ENCODE results near the gene MSRB3. TPM values are rescaled to one million over a fixed set of nuclear protein-coding genes. Genes with fewer than 3 reads are reported as not detected.

The MSRB3 gene
- total and polyA plus RNA-seq, 2 of the 8 experiments (the other 6 are each of a cell fraction or from before 2014, with no cell fraction given) = 0.32 to 1.2 TPM

- no peak overlapping the region for H3K14ac ChIP-seq (ENCODE audit: insufficient read length)
- no peak overlapping the region for H4K5ac ChIP-seq (ENCODE audit: insufficient read length, low read depth, low read length)
- H4K91ac ChIP-seq (replicated peaks; ENCODE audit: insufficient read length, low read length) = no peak overlapping the region
- H2BK120ac ChIP-seq (replicated peaks; ENCODE audit: low read depth, low read length) = no peak overlapping the region
- no peaks in the 10 kb centered on the region for H3K9me3 ChIP-seq (ENCODE audit: insufficient read depth in 2 of 2, low read depth in 1 of 2, low read length in 1 of 2)
- H3K79me1 ChIP-seq (ENCODE audit: low read depth, low read length) = no peaks in the 10 kb centered on the region
- no peak overlapping the region for H3K4ac ChIP-seq (replicated peaks; ENCODE audit: insufficient read length, low read depth, low read length)
- no peaks in the 10 kb centered on the region for H3K79me2 ChIP-seq (ENCODE audit: control insufficient read depth in 1 of 2, insufficient read depth in 2 of 2, low read length in 2 of 2)
- H2BK12ac ChIP-seq (ENCODE audit: low read depth, low read length) = no peak overlapping the region
- no peaks in the 10 kb centered on the region for H3K27me3 ChIP-seq (replicated peaks in 1 of 4; ENCODE audit: control insufficient read depth in 3 of 4, extremely low read depth in 1 of 4, insufficient read depth in 3 of 4, low read length in 3 of 4)
- H2BK20ac ChIP-seq (ENCODE audit: low read length) = no peak overlapping the region
- H3K9ac ChIP-seq (replicated peaks in 1 of 4; ENCODE audit: extremely low read depth in 1 of 4, low read depth in 3 of 4, low read length in 3 of 4) = no peak overlapping the region
- no peaks in the 10 kb centered on the region; the same call in 1 of the 2 replicates for H3K23me2 ChIP-seq (ENCODE audit: low read depth, low read length)
- H3K23ac ChIP-seq (ENCODE audit: insufficient read length) = no peak overlapping the region
- H3K36me3 ChIP-seq (ENCODE audit: control insufficient read depth in 2 of 4, insufficient read depth in 4 of 4, low read length in 3 of 4) = no peaks in the 10 kb centered on the region
- H3K27ac ChIP-seq (ENCODE audit: low read depth, low read length) = no peak overlapping the region
- CTCF ChIA-PET (ENCODE audit: partially characterized antibody) = no interaction called here
- H3K4me1 ChIP-seq (replicated peaks in 1 of 4; ENCODE audit: control insufficient read depth in 3 of 4, insufficient read depth in 4 of 4, low read length in 3 of 4) = no peaks in the 10 kb centered on the region
- H3K18ac ChIP-seq (ENCODE audit: extremely low read depth, low read length) = no peak overlapping the region
- no peak overlapping the region for H3K4me3 ChIP-seq (ENCODE audit: extremely low read depth in 1 of 4, insufficient read depth in 2 of 4, low read depth in 3 of 4, low read length in 4 of 4)
- H2AFZ ChIP-seq (ENCODE audit: low read length) = no peak overlapping the region
- FAIRE-seq (no peak), DNase-seq (ENCODE audit: low read depth in 1 of 2, low spot score in 2 of 2) (no peak)
- 91% methylated on average over 4 of the region's 4 CpGs; no CpG with 5 or more reads in 1 of the 2 experiments for WGBS, 2 experiments (ENCODE audit: extremely low coverage in 1 of 2, insufficient coverage in 1 of 2, insufficient read length in 1 of 2, insufficient replicate concordance in 2 of 2, low coverage in 1 of 2, low lambda C conversion rate in 2 of 2, missing lambda C conversion rate in 1 of 2)
- no peak overlapping the region for H2AK5ac ChIP-seq (ENCODE audit: low read depth, low read length)
- H2BK5ac ChIP-seq (ENCODE audit: low read depth, low read length) = no peak overlapping the region
- no peaks in the 10 kb centered on the region for H4K20me1 ChIP-seq (replicated peaks in 1 of 2; ENCODE audit: control insufficient read depth in 1 of 2, insufficient read depth in 2 of 2, low read length in 2 of 2)
- POLR2A ChIA-PET (ENCODE audit: partially characterized antibody) = no interaction called here
- H2BK15ac ChIP-seq (ENCODE audit: low read length) = no peak overlapping the region
- no peak overlapping the region for H4K8ac ChIP-seq (ENCODE audit: extremely low read depth, insufficient read depth, low read length)
- no peak overlapping the region for H3K4me2 ChIP-seq (ENCODE audit: insufficient read depth in 1 of 2, low read depth in 2 of 2, low read length in 2 of 2)
- H3K56ac ChIP-seq (replicated peaks; ENCODE audit: insufficient read length, low read depth, low read length) = no peak overlapping the region
- no peak for TF ChIP-seq NANOG (IDR thresholded peaks at IDR 0.05; ENCODE audit: insufficient read depth, low read depth, low read length, poor library complexity, severe bottlenecking)
- TF ChIP-seq ZNF274 (IDR thresholded peaks at IDR 0.05; ENCODE audit: borderline replicate concordance, extremely low read depth, low read length) = no peak
- TF ChIP-seq CTCF (IDR thresholded peaks at IDR 0.05; ENCODE audit: control extremely low read depth in 1 of 3, insufficient read depth in 1 of 3, low read depth in 1 of 3, low read length in 3 of 3) = no peak
- TF ChIP-seq TBP (IDR thresholded peaks at IDR 0.05; ENCODE audit: low read depth, low read length) = no peak
- no peak for TF ChIP-seq SP2 (IDR thresholded peaks at IDR 0.05; ENCODE audit: low read length)
- no peak for TF ChIP-seq BRCA1 (IDR thresholded peaks at IDR 0.05; ENCODE audit: low read depth, low read length)
- no peak for TF ChIP-seq GTF2F1 (IDR thresholded peaks at IDR 0.05; ENCODE audit: borderline replicate concordance, low read depth, low read length)
- no peak for TF ChIP-seq SRF (IDR thresholded peaks at IDR 0.05; ENCODE audit: low read depth, low read length)
- TF ChIP-seq SIRT6 (IDR thresholded peaks at IDR 0.05; ENCODE audit: low read length) = no peak
- TF ChIP-seq JUN (IDR thresholded peaks at IDR 0.05; ENCODE audit: low read depth, low read length) = no peak
- TF ChIP-seq POLR2AphosphoS5 (IDR thresholded peaks at IDR 0.05; ENCODE audit: low read depth, low read length) = no peak
- no peak for TF ChIP-seq TAF7 (optimal IDR thresholded peaks at IDR 0.05; ENCODE audit: borderline replicate concordance, low read depth, low read length)
Measured at GRCh38 chr12:65294641-65295262, 16.3 kb downstream of the MSRB3 start.
